HCT116 (cell line): ENCODE results near the gene SLC40A1.

Experiments
- ATF3 ChIP-seq: IDR thresholded peaks from 2 replicates; pipeline ENCODE4 v1.6.1; 2012
- CTCF ChIP-seq, 3 experiments: fragments of 200-600 bp in 1 of 3; sonication (generic) in 1 of 3; IDR thresholded peaks in 2 of 3; conservative IDR thresholded peaks in 1 of 3; 2 replicates each; pipeline ENCODE4 v1.5.1; 2012 to 2017; ENCODE audit warnings: low read depth in 2 of 3, low read length in 2 of 3, antibody characterized with exemption in 1 of 3, borderline replicate concordance in 1 of 3, control low read depth in 1 of 3, mild to moderate bottlenecking in 1 of 3, mixed read lengths in 1 of 3, mixed run types in 1 of 3, moderate library complexity in 1 of 3; ENCODE audit not compliant: insufficient read depth in 1 of 3
- EGR1 ChIP-seq: IDR thresholded peaks from 2 replicates; pipeline ENCODE4 v1.6.1; 2012; ENCODE audit warnings: low read depth
- JUND ChIP-seq: IDR thresholded peaks from 2 replicates; pipeline ENCODE4 v1.6.1; 2012
- MAX ChIP-seq: IDR thresholded peaks from 2 replicates; pipeline ENCODE4 v1.6.1; 2012
- POLR2A ChIP-seq: IDR thresholded peaks from 2 replicates; pipeline ENCODE4 v1.7.0; 2011; ENCODE audit warnings: borderline replicate concordance; ENCODE audit not compliant: insufficient read depth, insufficient read length; ENCODE audit errors: extremely low read depth
- POLR2AphosphoS5 ChIP-seq: IDR thresholded peaks from 2 replicates; pipeline ENCODE4 v1.6.1; 2011; ENCODE audit warnings: mild to moderate bottlenecking, low read depth, low read length, moderate library complexity
- REST ChIP-seq: IDR thresholded peaks from 2 replicates; pipeline ENCODE4 v1.6.1; 2012; ENCODE audit warnings: low read depth
- YY1 ChIP-seq: IDR thresholded peaks from 2 replicates; pipeline ENCODE4 v1.6.1; 2011; ENCODE audit warnings: low read length, low read depth, moderate library complexity, mild to moderate bottlenecking; ENCODE audit not compliant: insufficient replicate concordance; ENCODE audit errors: extremely low read depth

GRCh38 chr2:189608795-189609422, 28.3 kb upstream of the SLC40A1 start:
- no peak for TF ChIP-seq CTCF (IDR thresholded peaks at IDR 0.05 in 2 of 3, conservative IDR thresholded peaks at IDR 0.05 in 1 of 3; ENCODE audit: borderline replicate concordance in 1 of 3, insufficient read depth in 1 of 3, low read depth in 2 of 3, low read length in 2 of 3)
- TF ChIP-seq POLR2A, result no peak
- TF ChIP-seq JUND, result no peak
- no peak for TF ChIP-seq REST
- TF ChIP-seq POLR2AphosphoS5, result no peak
- no peak for TF ChIP-seq MAX
- TF ChIP-seq ATF3, result no peak
- no peak for TF ChIP-seq EGR1
- no peak for TF ChIP-seq YY1
